IMR-90 (cell line): ENCODE data around the gene NXN.

Experiments used
- CTCF ChIP-seq: conservative IDR thresholded peaks from 2 replicates; pipeline ENCODE4 v1.5.1; 2012; ENCODE audit warnings: mild to moderate bottlenecking, low read depth, low read length, improper control_type of control experiment
- MXI1 ChIP-seq: IDR thresholded peaks from 2 replicates; pipeline ENCODE4 v1.6.1; 2012; ENCODE audit warnings: low read depth, mild to moderate bottlenecking, low read length, moderate library complexity, borderline replicate concordance
- POLR2A ChIP-seq: IDR thresholded peaks from 2 replicates; pipeline ENCODE4 v1.6.1; 2012; ENCODE audit warnings: mild to moderate bottlenecking, low read depth, low read length
- RCOR1 ChIP-seq: IDR thresholded peaks from 2 replicates; pipeline ENCODE4 v1.6.1; 2012; ENCODE audit warnings: mild to moderate bottlenecking, low read length, improper control_type of control experiment; ENCODE audit not compliant: insufficient replicate concordance

DNA sequence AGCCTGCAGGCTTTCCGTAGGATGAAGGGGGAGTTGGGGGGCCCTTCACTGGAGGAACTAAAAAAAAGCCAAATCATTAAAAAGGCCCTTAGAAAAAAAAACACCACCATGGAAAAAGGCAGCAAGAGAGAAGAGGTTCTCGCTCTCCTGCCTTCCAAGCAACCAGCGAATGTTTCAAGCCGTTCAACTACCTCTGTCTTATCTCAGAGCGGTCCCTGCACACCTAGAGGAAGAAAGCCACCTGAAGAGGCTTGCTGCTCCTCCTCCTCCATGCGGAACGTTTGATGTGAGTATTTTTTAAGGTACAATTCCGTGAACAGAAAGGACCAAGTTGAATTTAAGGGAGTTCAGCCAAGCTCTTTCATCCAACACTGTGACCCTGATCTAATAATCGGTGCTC is 9.2 kb downstream of the NXN start:
- TF ChIP-seq CTCF (no peak), MXI1 (no peak), RCOR1 (no peak), POLR2A (no peak)
